Stimulated activated CD8-positive, alpha-beta memory T cell treated with anti-CD3 and anti-CD28 coated beads, Interleukin-7, amount 100 ng/mL, for 24 hours (primary cell): ENCODE results near the gene USPL1.

Experiments
- DNase-seq: peaks from one replicate; pipeline ENCODE4 v3.0.0-alpha.2; 2020; ENCODE audit warnings: low read depth

Gene USPL1

DNA sequence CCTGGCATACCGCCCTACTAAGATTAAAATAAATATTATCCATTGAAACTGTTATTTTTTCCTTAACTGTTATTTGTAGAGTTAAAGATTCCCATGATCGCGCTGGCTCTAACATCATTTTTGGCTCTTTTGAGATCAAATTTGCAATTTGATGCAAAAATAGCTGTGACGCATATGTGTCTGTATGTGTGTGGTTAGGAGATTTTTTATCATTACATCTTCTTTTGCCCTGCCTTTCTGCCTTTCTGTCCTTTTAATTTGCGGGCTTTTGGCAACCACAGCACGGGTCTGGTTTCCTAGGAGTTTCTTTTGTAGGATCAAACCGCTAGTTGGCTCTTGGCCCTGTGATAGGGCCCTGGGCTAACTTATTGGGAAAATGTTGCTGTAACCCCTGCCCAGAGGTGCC lies 80.3 kb downstream of the USPL1 start:
- no peak for DNase-seq

DNA sequence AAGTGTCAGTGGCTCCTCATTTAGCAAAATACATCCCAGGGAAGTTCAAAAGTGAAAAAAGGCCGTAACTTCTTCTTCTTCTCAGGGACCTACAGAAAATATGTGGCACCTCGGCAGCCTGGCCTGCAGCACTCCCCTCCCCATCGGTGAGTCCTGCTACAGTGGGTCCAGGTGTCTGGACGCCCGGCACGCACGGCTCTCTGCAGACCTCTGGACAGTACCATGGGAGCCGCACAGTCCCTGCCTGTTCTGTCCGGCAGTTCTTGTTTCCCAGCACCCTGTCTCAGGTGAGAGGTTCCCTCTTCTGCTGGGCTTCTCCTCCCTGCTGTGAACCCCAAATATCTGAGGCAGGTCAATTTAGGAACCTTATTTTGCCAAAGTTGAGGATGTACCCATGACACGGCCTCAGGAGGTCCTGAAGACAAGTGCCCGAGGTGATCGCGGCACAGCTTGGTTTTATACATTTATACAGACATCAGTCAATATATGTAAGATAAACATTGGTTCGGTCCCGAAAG lies 80.8 kb downstream of the USPL1 start:
- no peak for DNase-seq

DNA sequence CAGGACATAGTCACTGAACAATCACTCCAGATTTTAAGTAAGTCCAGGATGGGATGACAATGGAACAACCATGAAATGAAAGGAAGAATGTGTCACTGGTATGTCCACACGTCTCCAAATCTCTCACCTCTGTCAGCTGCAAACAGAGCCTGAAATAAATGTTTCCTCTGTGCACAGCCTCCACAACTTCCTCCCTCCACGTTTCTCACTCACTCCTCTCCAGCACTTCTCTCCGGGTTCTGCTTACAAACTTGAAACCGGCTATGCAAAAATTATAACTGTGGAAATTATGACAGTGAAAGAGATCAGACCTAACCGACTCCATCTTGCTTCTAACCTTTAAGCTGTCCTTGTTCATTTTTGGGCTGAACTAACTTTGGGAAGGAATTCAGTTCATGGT lies 82.6 kb downstream of the USPL1 start:
- no peak for DNase-seq

DNA sequence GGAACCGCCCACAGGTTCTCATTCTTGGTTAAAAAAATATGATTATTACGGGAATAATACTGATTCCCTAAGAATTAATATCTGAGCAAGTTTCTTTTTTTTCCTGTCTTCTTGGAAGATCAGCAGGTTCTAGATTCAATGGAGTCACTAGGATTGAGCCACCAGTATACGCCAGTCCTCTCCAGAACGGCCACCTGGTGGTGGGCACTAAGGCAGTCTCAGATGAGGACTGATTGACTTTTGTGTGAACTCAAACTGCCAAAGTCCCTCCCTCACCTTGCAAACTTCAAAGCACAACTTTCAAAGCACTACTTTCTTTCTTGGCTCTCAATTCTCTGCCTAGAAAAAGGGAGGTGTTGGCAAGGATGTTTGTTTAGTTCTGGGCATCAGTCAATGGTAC lies 84.3 kb downstream of the USPL1 start:
- no peak for DNase-seq

DNA sequence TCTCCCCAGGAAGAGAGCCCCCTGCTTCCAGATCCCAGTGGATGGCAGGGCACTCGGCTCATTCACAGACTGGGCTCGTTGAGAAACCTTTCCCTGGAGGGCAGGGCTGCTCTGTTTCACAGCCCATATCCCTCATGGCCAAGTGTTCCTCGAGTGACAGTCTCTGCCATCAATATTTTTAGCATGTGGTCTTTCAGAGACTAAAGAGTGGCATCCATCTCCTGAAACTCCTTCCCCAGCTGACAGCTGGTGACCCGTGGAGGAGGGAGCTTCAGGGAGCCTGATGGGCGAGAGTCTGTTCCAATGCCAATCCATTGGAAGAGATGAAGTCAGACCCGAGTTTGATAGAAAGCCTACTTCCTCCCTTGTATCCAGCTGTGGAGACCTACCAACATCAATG lies 86.9 kb downstream of the USPL1 start:
- DNase-seq, result no peak

DNA sequence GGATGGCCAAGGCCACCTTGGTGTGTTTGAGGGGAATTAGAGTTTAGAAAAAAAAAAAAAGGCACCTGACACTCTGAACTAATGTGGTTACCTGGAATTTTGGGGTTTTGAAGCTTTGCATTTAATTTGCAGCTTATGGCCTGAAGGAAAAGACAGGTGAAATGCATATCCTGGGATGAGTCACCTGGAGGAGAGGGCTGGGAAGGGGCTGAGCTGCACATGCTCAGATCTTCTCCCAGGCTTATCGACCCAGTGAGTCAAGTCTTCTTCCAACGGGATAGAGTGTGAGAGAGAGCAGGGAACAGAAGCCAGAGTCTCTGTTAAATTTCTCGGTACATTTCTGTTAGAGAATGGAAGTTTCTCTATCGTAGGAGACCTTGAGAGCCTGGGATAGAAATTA lies 88.0 kb downstream of the USPL1 start:
- no peak for DNase-seq

DNA sequence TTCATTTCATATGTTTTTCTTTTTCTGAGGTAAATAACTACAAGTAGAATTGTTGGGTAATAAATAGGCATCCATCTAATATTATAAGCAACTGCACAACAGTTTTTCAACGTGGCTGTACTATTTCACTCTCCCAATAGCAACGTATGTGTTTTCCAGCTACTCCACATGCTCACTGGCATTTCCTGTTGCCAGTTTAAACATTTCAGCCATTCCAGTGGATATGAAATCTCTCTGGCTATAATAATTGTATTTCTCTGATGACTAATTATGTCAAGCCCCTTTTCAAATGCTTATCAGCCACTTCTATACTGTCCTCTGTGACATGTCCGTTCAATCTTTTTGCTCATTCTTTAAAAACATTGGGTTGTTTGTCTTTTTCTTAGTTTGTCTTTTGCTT lies 90.8 kb downstream of the USPL1 start:
- no peak for DNase-seq
